ENCODE measurements around the gene DPF3. TPM values are rescaled to one million over a fixed set of nuclear protein-coding genes. Genes with fewer than 3 reads are reported as not detected.
A peak's percentile ranks its signal among the peaks of the same experiment; 100 is the strongest.

The DPF3 gene
- total RNA-seq, 1 experiment from 2014 or later = 0.31 TPM

- ATAC-seq = peak; percentile 26; the same call in 1 of the 2 replicates
- Mint-ChIP-seq H3K9me3 (no peaks in the 10 kb centered on the region), H3K4me3 (no peak overlapping the region), H3K27ac (no peak overlapping the region), H3K4me1 (0 out of 2 replicates have a peak, but pooled peaks cover 3% of the 10 kb centered on the region), H3K36me3 (no peaks in the 10 kb centered on the region), H3K27me3 (ENCODE audit: low read depth) (no peaks in the 10 kb centered on the region)
- CTCF ChIA-PET = interaction anchor here (0.5 to 1.4 kb wide), 2 partner anchors 24 to 115 kb away, joined by 4 to 7 read pairs; no protein-coding TSS in a partner anchor
- POLR2A ChIA-PET = interaction anchor here (0.6 to 0.7 kb wide), 3 partner anchors 50 to 111 kb away, joined by 5 to 9 read pairs (median 6); no protein-coding TSS in a partner anchor
- TF ChIP-seq FOXP1 (CRISPR knock-in tag; IDR thresholded peaks at IDR 0.05; ENCODE audit: borderline replicate concordance) (no peak), KAT7 (CRISPR knock-in tag; IDR thresholded peaks at IDR 0.05; ENCODE audit: borderline replicate concordance) (no peak), NR2C2 (CRISPR knock-in tag; IDR thresholded peaks at IDR 0.05) (no peak), SOX15 (CRISPR knock-in tag; IDR thresholded peaks at IDR 0.05) (no peak), USF1 (CRISPR knock-in tag; IDR thresholded peaks at IDR 0.05) (no peak), ZNF416 (CRISPR knock-in tag; IDR thresholded peaks at IDR 0.05) (no peak), PRRX2 (CRISPR knock-in tag; IDR thresholded peaks at IDR 0.05) (no peak), MXD4 (CRISPR knock-in tag; IDR thresholded peaks at IDR 0.05; ENCODE audit: borderline replicate concordance) (no peak), ZNF423 (CRISPR knock-in tag; IDR thresholded peaks at IDR 0.05) (no peak), MYBL2 (CRISPR knock-in tag; IDR thresholded peaks at IDR 0.05) (no peak), TP53 (CRISPR knock-in tag; IDR thresholded peaks at IDR 0.05) (no peak), ZBTB43 (CRISPR knock-in tag; IDR thresholded peaks at IDR 0.05) (no peak), ATF1 (CRISPR knock-in tag; IDR thresholded peaks at IDR 0.05) (no peak)
- TF ChIP-seq, protein P1, sequence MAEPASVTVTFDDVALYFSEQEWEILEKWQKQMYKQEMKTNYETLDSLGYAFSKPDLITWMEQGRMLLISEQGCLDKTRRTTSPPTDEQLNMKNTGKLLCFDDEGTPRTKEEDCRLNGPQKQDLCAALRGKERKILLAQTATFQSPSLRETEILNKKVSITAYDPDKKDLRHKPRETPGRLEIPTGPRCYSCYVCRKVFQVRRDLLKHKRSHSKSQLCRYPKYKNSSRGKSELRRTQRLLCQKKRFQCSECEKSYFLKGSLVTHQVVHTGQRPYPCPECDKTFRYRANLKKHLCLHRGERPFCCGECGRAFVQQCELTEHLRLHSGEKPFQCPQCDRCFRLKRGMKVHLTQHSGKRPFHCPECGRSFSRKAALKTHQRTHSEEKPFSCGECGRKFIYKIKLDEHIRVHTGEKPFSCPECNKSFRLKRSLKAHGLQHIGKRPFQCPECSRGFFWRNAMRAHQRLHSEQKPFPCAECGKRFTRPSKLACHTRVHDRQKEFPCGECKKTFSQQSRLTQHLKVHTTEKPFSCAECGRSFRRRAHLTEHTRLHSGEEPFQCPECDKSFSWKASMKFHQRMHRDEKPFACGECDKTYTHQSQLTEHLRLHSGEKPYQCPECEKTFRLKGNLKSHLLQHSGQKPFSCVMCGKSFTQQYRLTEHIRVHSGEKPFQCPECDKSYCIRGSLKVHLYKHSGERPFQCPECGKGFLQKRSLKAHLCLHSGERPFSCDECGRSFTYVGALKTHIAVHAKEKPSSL (CRISPR knock-in tag; conservative IDR thresholded peaks at IDR 0.05) = no peak
- TF ChIP-seq, protein P2, sequence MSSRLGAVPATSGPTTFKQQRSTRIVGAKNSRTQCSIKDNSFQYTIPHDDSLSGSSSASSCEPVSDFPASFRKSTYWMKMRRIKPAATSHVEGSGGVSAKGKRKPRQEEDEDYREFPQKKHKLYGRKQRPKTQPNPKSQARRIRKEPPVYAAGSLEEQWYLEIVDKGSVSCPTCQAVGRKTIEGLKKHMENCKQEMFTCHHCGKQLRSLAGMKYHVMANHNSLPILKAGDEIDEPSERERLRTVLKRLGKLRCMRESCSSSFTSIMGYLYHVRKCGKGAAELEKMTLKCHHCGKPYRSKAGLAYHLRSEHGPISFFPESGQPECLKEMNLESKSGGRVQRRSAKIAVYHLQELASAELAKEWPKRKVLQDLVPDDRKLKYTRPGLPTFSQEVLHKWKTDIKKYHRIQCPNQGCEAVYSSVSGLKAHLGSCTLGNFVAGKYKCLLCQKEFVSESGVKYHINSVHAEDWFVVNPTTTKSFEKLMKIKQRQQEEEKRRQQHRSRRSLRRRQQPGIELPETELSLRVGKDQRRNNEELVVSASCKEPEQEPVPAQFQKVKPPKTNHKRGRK (CRISPR knock-in tag; IDR thresholded peaks at IDR 0.05; ENCODE audit: borderline replicate concordance) = no peak
- TF ChIP-seq, protein P3, sequence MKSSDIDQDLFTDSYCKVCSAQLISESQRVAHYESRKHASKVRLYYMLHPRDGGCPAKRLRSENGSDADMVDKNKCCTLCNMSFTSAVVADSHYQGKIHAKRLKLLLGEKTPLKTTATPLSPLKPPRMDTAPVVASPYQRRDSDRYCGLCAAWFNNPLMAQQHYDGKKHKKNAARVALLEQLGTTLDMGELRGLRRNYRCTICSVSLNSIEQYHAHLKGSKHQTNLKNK (CRISPR knock-in tag; IDR thresholded peaks at IDR 0.05) = no peak
- TF ChIP-seq, protein P4, sequence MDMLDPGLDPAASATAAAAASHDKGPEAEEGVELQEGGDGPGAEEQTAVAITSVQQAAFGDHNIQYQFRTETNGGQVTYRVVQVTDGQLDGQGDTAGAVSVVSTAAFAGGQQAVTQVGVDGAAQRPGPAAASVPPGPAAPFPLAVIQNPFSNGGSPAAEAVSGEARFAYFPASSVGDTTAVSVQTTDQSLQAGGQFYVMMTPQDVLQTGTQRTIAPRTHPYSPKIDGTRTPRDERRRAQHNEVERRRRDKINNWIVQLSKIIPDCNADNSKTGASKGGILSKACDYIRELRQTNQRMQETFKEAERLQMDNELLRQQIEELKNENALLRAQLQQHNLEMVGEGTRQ (CRISPR knock-in tag; IDR thresholded peaks at IDR 0.05) = no peak
- TF ChIP-seq, protein P5, sequence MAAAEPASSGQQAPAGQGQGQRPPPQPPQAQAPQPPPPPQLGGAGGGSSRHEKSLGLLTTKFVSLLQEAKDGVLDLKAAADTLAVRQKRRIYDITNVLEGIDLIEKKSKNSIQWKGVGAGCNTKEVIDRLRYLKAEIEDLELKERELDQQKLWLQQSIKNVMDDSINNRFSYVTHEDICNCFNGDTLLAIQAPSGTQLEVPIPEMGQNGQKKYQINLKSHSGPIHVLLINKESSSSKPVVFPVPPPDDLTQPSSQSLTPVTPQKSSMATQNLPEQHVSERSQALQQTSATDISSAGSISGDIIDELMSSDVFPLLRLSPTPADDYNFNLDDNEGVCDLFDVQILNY (CRISPR knock-in tag; IDR thresholded peaks at IDR 0.05) = no peak
- TF ChIP-seq, protein P6, sequence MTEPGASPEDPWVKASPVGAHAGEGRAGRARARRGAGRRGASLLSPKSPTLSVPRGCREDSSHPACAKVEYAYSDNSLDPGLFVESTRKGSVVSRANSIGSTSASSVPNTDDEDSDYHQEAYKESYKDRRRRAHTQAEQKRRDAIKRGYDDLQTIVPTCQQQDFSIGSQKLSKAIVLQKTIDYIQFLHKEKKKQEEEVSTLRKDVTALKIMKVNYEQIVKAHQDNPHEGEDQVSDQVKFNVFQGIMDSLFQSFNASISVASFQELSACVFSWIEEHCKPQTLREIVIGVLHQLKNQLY (CRISPR knock-in tag; IDR thresholded peaks at IDR 0.05) = no peak
- TF ChIP-seq, protein P7, sequence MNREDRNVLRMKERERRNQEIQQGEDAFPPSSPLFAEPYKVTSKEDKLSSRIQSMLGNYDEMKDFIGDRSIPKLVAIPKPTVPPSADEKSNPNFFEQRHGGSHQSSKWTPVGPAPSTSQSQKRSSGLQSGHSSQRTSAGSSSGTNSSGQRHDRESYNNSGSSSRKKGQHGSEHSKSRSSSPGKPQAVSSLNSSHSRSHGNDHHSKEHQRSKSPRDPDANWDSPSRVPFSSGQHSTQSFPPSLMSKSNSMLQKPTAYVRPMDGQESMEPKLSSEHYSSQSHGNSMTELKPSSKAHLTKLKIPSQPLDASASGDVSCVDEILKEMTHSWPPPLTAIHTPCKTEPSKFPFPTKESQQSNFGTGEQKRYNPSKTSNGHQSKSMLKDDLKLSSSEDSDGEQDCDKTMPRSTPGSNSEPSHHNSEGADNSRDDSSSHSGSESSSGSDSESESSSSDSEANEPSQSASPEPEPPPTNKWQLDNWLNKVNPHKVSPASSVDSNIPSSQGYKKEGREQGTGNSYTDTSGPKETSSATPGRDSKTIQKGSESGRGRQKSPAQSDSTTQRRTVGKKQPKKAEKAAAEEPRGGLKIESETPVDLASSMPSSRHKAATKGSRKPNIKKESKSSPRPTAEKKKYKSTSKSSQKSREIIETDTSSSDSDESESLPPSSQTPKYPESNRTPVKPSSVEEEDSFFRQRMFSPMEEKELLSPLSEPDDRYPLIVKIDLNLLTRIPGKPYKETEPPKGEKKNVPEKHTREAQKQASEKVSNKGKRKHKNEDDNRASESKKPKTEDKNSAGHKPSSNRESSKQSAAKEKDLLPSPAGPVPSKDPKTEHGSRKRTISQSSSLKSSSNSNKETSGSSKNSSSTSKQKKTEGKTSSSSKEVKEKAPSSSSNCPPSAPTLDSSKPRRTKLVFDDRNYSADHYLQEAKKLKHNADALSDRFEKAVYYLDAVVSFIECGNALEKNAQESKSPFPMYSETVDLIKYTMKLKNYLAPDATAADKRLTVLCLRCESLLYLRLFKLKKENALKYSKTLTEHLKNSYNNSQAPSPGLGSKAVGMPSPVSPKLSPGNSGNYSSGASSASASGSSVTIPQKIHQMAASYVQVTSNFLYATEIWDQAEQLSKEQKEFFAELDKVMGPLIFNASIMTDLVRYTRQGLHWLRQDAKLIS (CRISPR knock-in tag; IDR thresholded peaks at IDR 0.05; ENCODE audit: borderline replicate concordance) = no peak
- no peak for DNase-seq (ENCODE audit: low spot score)
These were observed 30.5 kb downstream of the DPF3 start for GRCh38 chr14:72863216-72864006.
